Cardiac muscle cell (in vitro differentiated cells and primary cell): ENCODE results near the gene EXOC3L4. TPM values are rescaled to one million over a fixed set of nuclear protein-coding genes. Genes with fewer than 3 reads are reported as not detected.

Experiments
- DNase-seq, 2 donors: peaks; one replicate each; pipeline versions ENCODE4 v3.0.0 to v3.0.0-alpha.2; 2010 to 2017; ENCODE audit warnings: low read depth in 1 of 2, low spot score in 1 of 2
- H3K27ac ChIP-seq: fragments of 200-600 bp; sonication (generic); 2 replicates; pipeline ENCODE4 v1.5.1; 2016
- H3K27me3 ChIP-seq: fragments of 200-600 bp; sonication (generic); 2 replicates; pipeline ENCODE4 v1.6.0; 2016; ENCODE audit warnings: control low read depth
- H3K36me3 ChIP-seq: fragments of 200-600 bp; sonication (generic); 2 replicates; pipeline ENCODE4 v1.5.1; 2016; ENCODE audit warnings: control low read depth
- H3K4me1 ChIP-seq: fragments of 200-600 bp; sonication (generic); 2 replicates; pipeline ENCODE4 v1.8.1; 2017; ENCODE audit warnings: low read depth, mild to moderate bottlenecking, mixed run types
- H3K4me3 ChIP-seq: fragments of 200-600 bp; sonication (generic); 2 replicates; pipeline ENCODE4 v1.5.1; 2016; ENCODE audit warnings: mild to moderate bottlenecking
- H3K9me3 ChIP-seq: fragments of 200-600 bp; sonication (generic); 2 replicates; pipeline ENCODE4 v1.5.1; 2017; ENCODE audit warnings: low read depth, mild to moderate bottlenecking, control low read depth
- polyA plus RNA-seq: library from polyadenylated mRNA; unstranded; fragments of >200 nt; fragmentation: Nextera tagmentation; extraction: Ambion mirVana; gene quantifications from 2 replicates; pipeline ENCODE4 v1.2.1, GENCODE V29; 2016
- total RNA-seq: library from RNA; depleted of rRNA; stranded (reverse); fragments of >200 nt; gene quantifications from 2 replicates; pipeline ENCODE4 v1.2.3, GENCODE V29; 2016
- TF ChIP-seq, protein P1 (sequence below): IDR thresholded peaks from 2 replicates; pipeline ENCODE4 v1.5.1; 2012; ENCODE audit warnings: low read depth, mild to moderate bottlenecking, low read length

The EXOC3L4 gene
- total and polyA plus RNA-seq, 2 experiments from 2014 or later = 2.7 to 5.5 TPM

DNA sequence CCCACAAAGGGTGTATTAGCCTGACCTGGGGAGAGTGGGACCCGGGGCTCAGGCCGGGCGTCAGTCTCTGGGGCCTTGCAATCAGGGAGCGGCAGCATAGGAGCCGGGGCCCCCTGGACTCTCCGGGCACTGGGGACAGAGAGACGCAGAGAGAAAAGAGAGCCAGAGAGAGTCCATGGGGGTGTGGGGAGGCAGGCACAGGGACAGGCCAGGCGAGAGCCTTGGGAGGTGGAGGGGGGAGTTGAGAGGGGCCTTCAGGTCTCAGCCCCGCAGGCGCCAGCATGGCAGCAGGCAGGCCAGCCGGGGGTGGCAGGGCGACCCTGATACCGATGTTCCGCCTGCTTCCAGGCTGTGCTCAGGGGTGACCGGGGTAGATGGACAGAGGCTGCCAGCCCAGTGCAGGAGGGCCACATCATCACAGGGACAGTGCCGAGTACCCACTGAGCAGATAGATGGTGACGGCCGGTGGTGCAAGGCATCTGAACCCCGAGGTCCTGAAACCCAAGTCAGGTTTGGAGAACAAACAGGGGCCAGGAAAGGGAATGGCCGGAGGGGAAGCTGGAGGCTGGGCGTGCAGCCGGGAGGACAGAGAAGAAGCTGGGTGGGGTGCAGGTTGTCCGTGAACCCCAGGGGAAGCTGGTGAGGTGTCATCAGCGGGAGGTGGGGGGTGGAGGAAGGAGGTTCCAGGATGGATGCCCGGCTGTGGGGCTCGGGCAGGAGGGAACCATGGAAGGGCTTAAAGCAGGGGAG lies 2.9 kb downstream of the EXOC3L4 start:
- DNase-seq = no peak
- Histone ChIP-seq H3K4me1 (peaks cover 18% of the 10 kb centered on the region), H3K27ac (no peak overlapping the region), H3K36me3 (no peaks in the 10 kb centered on the region), H3K9me3 (no peaks in the 10 kb centered on the region), H3K4me3 (no peak overlapping the region), H3K27me3 (peaks cover 11% of the 10 kb centered on the region)
- TF ChIP-seq, protein P1, sequence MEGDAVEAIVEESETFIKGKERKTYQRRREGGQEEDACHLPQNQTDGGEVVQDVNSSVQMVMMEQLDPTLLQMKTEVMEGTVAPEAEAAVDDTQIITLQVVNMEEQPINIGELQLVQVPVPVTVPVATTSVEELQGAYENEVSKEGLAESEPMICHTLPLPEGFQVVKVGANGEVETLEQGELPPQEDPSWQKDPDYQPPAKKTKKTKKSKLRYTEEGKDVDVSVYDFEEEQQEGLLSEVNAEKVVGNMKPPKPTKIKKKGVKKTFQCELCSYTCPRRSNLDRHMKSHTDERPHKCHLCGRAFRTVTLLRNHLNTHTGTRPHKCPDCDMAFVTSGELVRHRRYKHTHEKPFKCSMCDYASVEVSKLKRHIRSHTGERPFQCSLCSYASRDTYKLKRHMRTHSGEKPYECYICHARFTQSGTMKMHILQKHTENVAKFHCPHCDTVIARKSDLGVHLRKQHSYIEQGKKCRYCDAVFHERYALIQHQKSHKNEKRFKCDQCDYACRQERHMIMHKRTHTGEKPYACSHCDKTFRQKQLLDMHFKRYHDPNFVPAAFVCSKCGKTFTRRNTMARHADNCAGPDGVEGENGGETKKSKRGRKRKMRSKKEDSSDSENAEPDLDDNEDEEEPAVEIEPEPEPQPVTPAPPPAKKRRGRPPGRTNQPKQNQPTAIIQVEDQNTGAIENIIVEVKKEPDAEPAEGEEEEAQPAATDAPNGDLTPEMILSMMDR = no peak

DNA sequence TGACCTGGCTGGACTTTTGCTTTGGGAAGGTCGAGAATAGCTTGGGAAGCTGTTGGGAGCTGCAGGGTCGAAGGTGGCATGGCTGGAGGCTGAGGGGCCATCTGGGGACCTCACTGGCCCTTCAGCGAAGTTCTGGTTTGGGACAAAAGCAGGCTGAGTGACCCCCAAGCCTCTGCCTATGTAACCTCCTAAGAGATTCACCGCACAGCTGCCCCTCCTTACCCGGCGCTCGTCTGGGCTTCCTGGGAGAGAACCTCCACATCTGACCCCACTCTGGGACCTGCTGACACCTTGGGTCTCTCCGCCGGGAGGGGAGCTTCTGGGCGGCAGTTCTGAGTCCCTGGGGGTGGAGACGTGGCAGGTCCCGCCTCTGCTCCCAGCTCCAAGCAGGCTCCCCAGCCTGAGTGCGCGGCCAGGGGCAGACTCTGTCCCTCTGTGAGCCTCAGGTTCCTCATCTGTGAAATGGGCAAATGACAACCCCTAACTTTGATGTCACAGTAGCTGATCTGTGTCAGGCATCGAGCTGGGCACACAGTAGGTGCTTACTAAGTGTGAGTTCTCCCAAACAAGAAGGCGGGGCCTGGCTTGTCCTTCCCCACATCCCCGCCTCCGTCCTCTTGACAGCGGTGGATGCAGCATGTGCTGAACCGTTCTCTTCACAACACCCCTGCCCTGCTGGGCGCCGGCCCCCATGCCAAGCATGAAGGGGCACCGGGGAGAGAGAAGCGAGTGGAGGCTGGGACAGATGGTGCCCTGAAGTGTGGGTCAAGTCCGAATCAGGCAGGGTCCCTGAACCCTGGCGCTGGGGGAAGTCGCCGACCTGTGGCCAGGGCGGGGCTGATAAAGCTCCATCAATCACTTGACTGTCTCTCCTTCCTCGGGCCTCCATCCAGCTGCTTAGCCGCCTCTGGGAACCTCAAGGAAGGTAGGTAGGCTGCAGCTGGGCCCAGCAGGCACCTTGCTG lies 3.8 kb downstream of the EXOC3L4 start:
- no peak overlapping the region for H3K27ac ChIP-seq
- H3K4me3 ChIP-seq = no peak overlapping the region
- H3K27me3 ChIP-seq = peaks cover 19% of the 10 kb centered on the region
- TF ChIP-seq, protein P1 = no peak
- no peak for DNase-seq
- H3K4me1 ChIP-seq = peaks cover 18% of the 10 kb centered on the region
- H3K9me3 ChIP-seq = no peaks in the 10 kb centered on the region
- no peaks in the 10 kb centered on the region for H3K36me3 ChIP-seq

DNA sequence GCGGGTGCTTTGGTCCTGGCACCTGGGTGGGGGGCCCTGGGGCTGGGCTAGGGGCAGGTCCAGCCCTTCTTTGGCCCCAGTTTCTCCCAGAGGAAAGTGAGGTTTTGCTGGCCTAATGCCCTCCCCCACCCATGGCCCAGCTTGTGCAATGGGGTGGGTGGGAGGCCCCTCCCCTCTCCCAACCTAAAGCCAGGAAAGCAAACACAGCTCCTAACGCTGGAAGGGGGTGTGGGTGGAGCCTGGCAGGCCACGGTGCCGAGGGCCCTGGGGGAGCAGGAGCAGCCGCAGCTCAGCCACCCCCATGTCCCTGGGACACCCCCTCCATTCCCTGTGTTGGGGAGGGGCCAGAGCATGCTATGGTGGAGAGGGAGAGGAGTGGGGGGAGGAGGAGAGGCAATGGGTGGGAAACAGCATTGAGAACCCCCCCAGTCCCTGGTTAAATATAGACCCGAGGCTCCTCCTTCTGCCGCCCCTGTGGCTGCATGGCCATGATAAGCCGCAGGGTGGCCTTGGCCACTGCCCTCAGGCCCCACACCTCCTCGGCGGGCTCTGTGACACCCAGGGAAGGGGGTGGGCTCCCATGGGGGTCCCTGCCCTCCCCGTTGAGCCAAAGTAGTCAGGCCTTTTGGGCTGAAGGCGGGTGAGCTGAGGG lies 4.7 kb downstream of the EXOC3L4 start:
- no peak overlapping the region for H3K27ac ChIP-seq
- no peaks in the 10 kb centered on the region for H3K9me3 ChIP-seq
- no peaks in the 10 kb centered on the region for H3K36me3 ChIP-seq
- peaks cover 18% of the 10 kb centered on the region for H3K4me1 ChIP-seq
- no peak overlapping the region for H3K4me3 ChIP-seq
- peaks cover 29% of the 10 kb centered on the region for H3K27me3 ChIP-seq
- DNase-seq = no peak
- TF ChIP-seq, protein P1 = no peak

DNA sequence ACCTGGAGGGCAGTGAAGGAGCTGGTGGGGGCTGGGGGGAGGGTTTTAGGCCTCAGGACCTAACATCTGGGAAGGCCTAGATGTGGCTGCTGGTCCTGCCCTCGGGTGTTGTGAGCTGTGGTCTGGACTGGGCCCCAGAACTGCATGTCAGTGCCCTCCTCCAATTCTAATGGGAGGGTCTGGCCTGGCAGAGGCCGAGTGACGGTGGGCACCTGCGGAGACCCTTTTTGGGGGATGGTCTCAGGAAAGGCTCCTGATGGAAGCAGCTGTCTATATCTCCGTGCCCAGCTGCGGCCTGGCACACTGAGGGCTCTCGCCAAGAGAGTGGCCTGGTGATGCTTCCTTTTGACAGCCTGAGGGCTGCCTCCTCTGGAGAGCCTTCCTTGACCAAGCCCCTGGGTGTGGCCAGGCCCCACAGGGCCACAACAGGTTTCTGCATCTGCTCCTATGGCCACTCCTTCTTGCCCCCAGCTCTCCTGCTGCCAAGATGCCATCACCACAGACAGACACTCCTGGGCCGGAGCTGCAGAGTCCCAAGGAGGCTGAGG lies 5.3 kb downstream of the EXOC3L4 start:
- Histone ChIP-seq H3K27ac (no peak overlapping the region), H3K27me3 (peaks cover 35% of the 10 kb centered on the region), H3K4me3 (no peak overlapping the region), H3K9me3 (no peaks in the 10 kb centered on the region), H3K4me1 (peaks cover 18% of the 10 kb centered on the region), H3K36me3 (no peaks in the 10 kb centered on the region)
- DNase-seq = no peak
- TF ChIP-seq, protein P1 = no peak

DNA sequence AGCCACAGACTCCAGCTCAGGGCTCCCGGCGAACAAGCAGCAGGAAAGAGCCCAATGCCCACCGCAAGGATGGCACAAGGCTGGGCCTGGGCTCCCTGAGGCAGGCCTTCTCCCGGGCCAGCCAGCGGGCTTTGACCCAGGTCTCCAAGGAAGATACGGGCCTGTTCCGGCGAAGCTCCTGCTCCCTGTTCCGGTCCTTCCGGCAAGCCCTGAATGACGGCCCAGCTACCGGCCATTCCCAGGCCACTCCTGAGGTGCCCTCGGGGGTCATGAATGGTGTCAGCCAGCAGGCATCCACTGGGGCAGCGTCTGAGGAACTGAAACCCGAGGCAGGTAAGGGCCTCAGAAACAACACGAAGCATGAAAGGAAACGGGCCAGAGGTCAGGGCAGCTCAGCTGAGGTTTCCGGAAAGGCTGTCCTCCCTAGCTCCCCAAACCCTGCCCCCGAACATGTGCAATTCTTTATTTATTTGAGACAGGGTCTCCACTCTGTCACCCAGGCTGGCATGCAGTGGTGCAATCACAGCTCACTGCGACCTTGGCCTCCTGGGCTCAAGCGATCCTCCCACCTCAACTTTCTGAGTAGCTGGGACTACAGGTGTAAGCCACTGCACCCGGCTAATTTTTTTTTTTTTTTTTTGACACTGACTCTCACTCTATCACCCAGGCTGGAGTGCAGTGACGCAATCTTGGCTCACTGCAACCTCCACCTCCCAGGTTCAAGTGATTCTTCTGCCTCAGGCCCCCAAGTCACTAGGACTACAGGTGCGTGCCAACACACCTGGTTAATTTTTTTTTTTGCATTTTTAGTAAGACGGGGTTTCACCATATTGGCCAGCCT lies 6.0 kb downstream of the EXOC3L4 start:
- no peaks in the 10 kb centered on the region for H3K36me3 ChIP-seq
- peaks cover 36% of the 10 kb centered on the region for H3K27me3 ChIP-seq
- no peak overlapping the region for H3K27ac ChIP-seq
- H3K9me3 ChIP-seq = no peaks in the 10 kb centered on the region
- no peak for DNase-seq
- H3K4me3 ChIP-seq = no peak overlapping the region
- peaks cover 18% of the 10 kb centered on the region for H3K4me1 ChIP-seq
- TF ChIP-seq, protein P1 = no peak
